NCI-H128 (cell line): ENCODE measurements around the gene MUSK.

Source experiments
- DNase-seq: peaks from one replicate; lab custom pipeline; 2025; ENCODE audit not compliant: unreplicated experiment; lab: John Stamatoyannopoulos, UW

MUSK gene

GRCh38 chr9:110850401-110851135 lies 182.0 kb downstream of the MUSK start:
- DNase-seq, result no peak
